EL (cell line): ENCODE data around the gene LHFPL3.
"Not testable (repeated sequence)": the region's sequence is repeated elsewhere in the genome, so short reads cannot be mapped to it uniquely, and the experiment has no call there.

Source experiments
- DNase-seq: peaks from one replicate; pipeline ENCODE4 v3.0.0-alpha.2; 2016

Gene LHFPL3

GRCh38 chr7:104497379-104497967, 169.1 kb downstream of the LHFPL3 start:
- no peak for DNase-seq

GRCh38 chr7:104499975-104500374, 171.6 kb downstream of the LHFPL3 start:
- DNase-seq, result no peak

- DNase-seq, result no peak
Measured at GRCh38 chr7:104509874-104510273, 181.5 kb downstream of the LHFPL3 start.

- DNase-seq, result no peak
Measured at GRCh38 chr7:104524853-104525252, 196.4 kb downstream of the LHFPL3 start.

- no peak for DNase-seq
Measured at GRCh38 chr7:104528142-104528541, 199.7 kb downstream of the LHFPL3 start.

- DNase-seq, result peak; percentile 1
Measured at GRCh38 chr7:104529567-104529966, 201.2 kb downstream of the LHFPL3 start.

- no peak for DNase-seq
Measured at GRCh38 chr7:104530251-104530650, 201.8 kb downstream of the LHFPL3 start.

- no peak for DNase-seq
Measured at GRCh38 chr7:104534149-104534548, 205.7 kb downstream of the LHFPL3 start.

- DNase-seq, result no peak
Measured at GRCh38 chr7:104535841-104536240, 207.4 kb downstream of the LHFPL3 start.

- no peak for DNase-seq
Measured at GRCh38 chr7:104536956-104537355, 208.6 kb downstream of the LHFPL3 start.

- no peak for DNase-seq
Measured at GRCh38 chr7:104538152-104538551, 209.7 kb downstream of the LHFPL3 start.

- no peak for DNase-seq
Measured at GRCh38 chr7:104541897-104542296, 213.5 kb downstream of the LHFPL3 start.

GRCh38 chr7:104548861-104549260, 220.5 kb downstream of the LHFPL3 start:
- no peak for DNase-seq

- peak; percentile 4 for DNase-seq
Measured at GRCh38 chr7:104550362-104550761, 222.0 kb downstream of the LHFPL3 start.

GRCh38 chr7:104551226-104551625, 222.8 kb downstream of the LHFPL3 start:
- no peak for DNase-seq

GRCh38 chr7:104552102-104552501, 223.7 kb downstream of the LHFPL3 start:
- DNase-seq, result peak; percentile 39

GRCh38 chr7:104553074-104553473, 224.7 kb downstream of the LHFPL3 start:
- DNase-seq, result no peak

- not testable (repeated sequence) for DNase-seq
Measured at GRCh38 chr7:104563350-104563901, 235.0 kb downstream of the LHFPL3 start.

GRCh38 chr7:104569751-104570150, 241.3 kb downstream of the LHFPL3 start:
- no peak for DNase-seq

GRCh38 chr7:104572554-104572953, 244.2 kb downstream of the LHFPL3 start:
- DNase-seq, result no peak

GRCh38 chr7:104584620-104585019, 256.2 kb downstream of the LHFPL3 start:
- DNase-seq, result no peak

- not testable (repeated sequence) for DNase-seq
Measured at GRCh38 chr7:104595591-104595990, 267.2 kb downstream of the LHFPL3 start.

GRCh38 chr7:104603957-104604356, 275.6 kb downstream of the LHFPL3 start:
- DNase-seq, result no peak

GRCh38 chr7:104604706-104605105, 276.3 kb downstream of the LHFPL3 start:
- DNase-seq, result no peak

GRCh38 chr7:104621321-104621720, 292.9 kb downstream of the LHFPL3 start:
- no peak for DNase-seq
